ENCODE measurements around the gene GANAB.

The GANAB gene

DNA sequence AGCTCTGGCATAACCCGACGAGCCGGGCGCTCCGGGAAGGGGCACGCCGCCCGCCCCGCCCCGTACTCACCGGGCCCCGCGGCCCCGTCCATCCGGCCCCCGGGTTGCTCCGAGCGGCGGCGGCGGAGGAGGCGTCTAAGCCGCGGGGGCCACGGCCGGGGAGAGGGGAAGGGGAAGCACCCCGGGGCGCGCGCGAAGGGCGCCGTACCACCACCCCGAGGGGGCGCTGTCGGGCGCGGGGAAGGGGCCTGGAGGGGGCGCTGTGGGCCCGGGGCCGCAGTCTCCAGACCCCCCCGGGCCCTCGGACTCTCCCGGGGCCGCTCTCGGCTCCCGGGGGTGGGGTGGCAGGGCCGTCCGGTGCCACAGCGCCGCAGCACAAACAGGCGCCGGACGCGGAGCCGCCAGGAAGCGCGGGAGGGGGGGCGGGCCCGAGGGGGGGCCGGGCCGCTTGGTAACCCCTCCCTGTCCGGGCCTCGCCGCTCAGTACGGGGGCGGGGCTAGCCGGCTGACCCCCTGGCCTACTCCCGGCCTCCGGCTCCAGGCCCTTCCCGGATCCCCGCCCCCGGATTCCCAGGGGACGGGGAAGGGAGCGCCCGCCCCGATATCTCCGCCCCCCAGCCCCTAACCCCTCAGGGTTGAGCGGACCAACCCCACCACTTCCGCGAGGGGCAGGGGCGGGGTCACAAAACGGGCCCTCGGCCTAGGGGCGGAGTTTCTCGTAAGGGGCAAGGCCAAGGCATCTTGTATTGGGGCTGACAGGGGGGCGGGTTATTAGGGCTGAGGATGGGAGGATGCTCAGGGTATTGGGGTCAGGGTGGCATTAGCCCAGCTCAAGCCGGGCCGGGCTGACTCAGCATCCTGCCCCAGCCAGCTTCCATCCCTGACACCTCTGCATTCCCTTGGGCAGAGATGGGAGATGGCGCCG is 33.8 kb downstream of the GANAB start, which contains the start of the genes EML3 and ROM1:
EML3 (minus strand) TSS at position 410 of the 925 bp plus-strand sequence; CDS start at position 92, 318 bp downstream.
ROM1 (plus strand) TSS at position 892 of the 925 bp plus-strand sequence; CDS start at position 917, 25 bp downstream.
- Histone ChIP-seq H3F3A (ENCODE audit: low read depth) (peaks cover 8% of the 10 kb centered on the region), H3K4me1 (ENCODE audit: insufficient read depth, low read length, poor library complexity, severe bottlenecking) (peaks cover 23% of the 10 kb centered on the region), H4K20me1 (ENCODE audit: insufficient read depth, low read length, poor library complexity, severe bottlenecking) (no peaks in the 10 kb centered on the region), H3K9ac (ENCODE audit: low read depth, low read length, poor library complexity, severe bottlenecking) (peak within 1 kb of the TSS; percentile 80), H3K9me3 (ENCODE audit: insufficient read depth, low read depth, low read length) (no peaks in the 10 kb centered on the region), H3K4me2 (ENCODE audit: low read depth, low read length, poor library complexity, severe bottlenecking) (peak within 1 kb of the TSS; percentile 81), H3K27me3 (ENCODE audit: insufficient read depth, low read length, poor library complexity, severe bottlenecking) (no peaks in the 10 kb centered on the region), H3K79me2 (ENCODE audit: insufficient read depth, low read length) (peaks cover 14% of the 10 kb centered on the region; the same call in 1 of the 2 replicates), H2AFZ (ENCODE audit: low read length) (peak within 1 kb of the TSS; percentile 80), H3K4me3 (ENCODE audit: low read length, poor library complexity, severe bottlenecking) (peak within 1 kb of the TSS; percentile 90), H3K9me2 (replicated peaks; ENCODE audit: low read depth, low read length) (no peaks in the 10 kb centered on the region), H3K36me3 (ENCODE audit: insufficient read depth, low read length) (no peaks in the 10 kb centered on the region)
- TF ChIP-seq, protein P1, sequence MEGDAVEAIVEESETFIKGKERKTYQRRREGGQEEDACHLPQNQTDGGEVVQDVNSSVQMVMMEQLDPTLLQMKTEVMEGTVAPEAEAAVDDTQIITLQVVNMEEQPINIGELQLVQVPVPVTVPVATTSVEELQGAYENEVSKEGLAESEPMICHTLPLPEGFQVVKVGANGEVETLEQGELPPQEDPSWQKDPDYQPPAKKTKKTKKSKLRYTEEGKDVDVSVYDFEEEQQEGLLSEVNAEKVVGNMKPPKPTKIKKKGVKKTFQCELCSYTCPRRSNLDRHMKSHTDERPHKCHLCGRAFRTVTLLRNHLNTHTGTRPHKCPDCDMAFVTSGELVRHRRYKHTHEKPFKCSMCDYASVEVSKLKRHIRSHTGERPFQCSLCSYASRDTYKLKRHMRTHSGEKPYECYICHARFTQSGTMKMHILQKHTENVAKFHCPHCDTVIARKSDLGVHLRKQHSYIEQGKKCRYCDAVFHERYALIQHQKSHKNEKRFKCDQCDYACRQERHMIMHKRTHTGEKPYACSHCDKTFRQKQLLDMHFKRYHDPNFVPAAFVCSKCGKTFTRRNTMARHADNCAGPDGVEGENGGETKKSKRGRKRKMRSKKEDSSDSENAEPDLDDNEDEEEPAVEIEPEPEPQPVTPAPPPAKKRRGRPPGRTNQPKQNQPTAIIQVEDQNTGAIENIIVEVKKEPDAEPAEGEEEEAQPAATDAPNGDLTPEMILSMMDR (conservative IDR thresholded peaks at IDR 0.05; ENCODE audit: low read length): peak; percentile 91
- TF ChIP-seq EZH2phosphoT487 (IDR thresholded peaks at IDR 0.05; ENCODE audit: borderline replicate concordance): no peak

DNA sequence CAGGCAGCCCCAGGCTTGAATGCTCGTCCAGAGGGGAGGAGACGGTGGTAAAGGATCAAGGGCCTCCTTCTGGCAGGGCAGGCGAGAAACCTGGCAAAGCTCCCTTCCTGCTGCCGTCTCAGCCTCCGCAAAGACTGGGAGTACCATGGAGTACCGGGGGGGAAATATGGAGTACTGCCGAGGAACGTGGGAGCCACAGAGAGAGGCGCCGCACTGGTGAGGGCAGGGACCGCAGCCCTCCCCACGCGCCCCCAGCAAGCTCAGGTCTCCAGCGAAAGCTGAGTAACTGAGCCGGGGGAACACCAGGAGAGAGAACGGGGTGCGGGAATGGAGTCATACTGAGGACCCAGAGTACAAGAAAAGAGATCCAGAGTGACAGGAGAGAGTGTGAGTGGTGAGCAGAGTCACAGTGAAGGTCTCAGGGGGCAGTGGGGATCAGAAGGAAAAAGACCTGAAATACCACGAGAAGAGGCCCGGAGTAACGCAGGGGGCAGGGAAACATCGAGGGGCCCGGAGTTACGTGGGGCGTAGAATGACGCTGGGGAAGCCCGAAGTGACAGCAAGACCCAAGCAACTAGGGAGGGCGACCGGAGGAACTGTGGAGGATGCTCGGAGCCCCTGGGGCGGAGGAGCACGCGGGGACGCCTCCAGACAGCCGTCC is 34.6 kb downstream of the GANAB start:
- Histone ChIP-seq H3K79me2 (ENCODE audit: insufficient read depth, low read length) (peaks cover 14% of the 10 kb centered on the region; the same call in 1 of the 2 replicates), H4K20me1 (ENCODE audit: insufficient read depth, low read length, poor library complexity, severe bottlenecking) (no peaks in the 10 kb centered on the region), H2AFZ (ENCODE audit: low read length) (peak overlapping the region; percentile 79), H3K36me3 (ENCODE audit: insufficient read depth, low read length) (no peaks in the 10 kb centered on the region), H3K27me3 (ENCODE audit: insufficient read depth, low read length, poor library complexity, severe bottlenecking) (no peaks in the 10 kb centered on the region), H3F3A (ENCODE audit: low read depth) (peaks cover 8% of the 10 kb centered on the region), H3K4me2 (ENCODE audit: low read depth, low read length, poor library complexity, severe bottlenecking) (peak overlapping the region; percentile 81), H3K4me1 (ENCODE audit: insufficient read depth, low read length, poor library complexity, severe bottlenecking) (peaks cover 27% of the 10 kb centered on the region), H3K9me3 (ENCODE audit: insufficient read depth, low read depth, low read length) (no peaks in the 10 kb centered on the region), H3K9ac (ENCODE audit: low read depth, low read length, poor library complexity, severe bottlenecking) (peak overlapping the region; percentile 80), H3K9me2 (replicated peaks; ENCODE audit: low read depth, low read length) (no peaks in the 10 kb centered on the region), H3K4me3 (ENCODE audit: low read length, poor library complexity, severe bottlenecking) (peak overlapping the region; percentile 90)
- TF ChIP-seq EZH2phosphoT487 (IDR thresholded peaks at IDR 0.05; ENCODE audit: borderline replicate concordance): no peak
- TF ChIP-seq, protein P1 (conservative IDR thresholded peaks at IDR 0.05; ENCODE audit: low read length): no peak

DNA sequence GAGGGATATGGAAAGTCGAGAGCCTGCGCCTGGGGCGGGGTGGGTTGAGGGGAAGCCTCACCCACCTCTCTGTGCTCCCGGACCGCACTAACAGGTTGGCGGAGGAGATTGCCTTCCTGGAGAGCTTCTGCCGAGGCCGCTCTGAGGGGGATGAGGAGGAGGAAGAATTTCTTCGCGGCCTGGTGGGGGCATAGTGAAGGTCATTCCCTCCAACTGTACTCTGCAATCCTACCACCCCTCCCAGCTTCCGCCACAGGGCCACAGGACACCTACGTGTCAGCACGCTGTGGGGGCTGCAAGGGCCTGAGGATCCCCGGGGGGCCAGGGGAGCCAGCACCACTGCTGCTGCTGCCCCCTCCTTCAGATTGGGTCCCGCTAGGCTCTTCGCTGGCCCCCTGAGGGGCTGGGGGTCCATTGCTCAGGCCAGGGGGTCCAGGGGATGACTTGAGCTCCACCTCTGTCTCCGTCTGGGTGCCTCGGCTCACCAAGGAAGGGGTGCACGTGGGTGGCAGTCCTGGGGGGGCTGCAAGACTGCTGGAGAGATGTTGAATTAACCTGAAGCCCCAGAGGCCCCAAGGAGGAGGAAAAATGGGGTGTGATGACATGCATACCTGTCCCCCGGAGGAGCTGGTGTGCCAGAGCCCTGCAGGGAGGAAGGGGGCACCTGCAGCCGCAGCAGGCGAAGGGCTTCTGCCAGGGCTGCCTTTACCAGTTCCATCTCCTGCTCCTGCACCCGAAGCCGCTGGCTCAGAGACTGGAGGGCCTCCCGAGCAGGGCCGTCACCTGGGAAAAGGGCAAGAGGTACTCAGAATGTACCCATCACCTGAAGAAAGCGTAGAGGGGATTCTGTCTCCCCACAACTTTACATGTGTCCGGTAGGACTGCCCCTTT is 35.4 kb downstream of the GANAB start:
- H3K79me2 ChIP-seq (ENCODE audit: insufficient read depth, low read length): peaks cover 14% of the 10 kb centered on the region; the same call in 1 of the 2 replicates
- peaks cover 8% of the 10 kb centered on the region for H3F3A ChIP-seq (ENCODE audit: low read depth)
- no peaks in the 10 kb centered on the region for H3K9me2 ChIP-seq (replicated peaks; ENCODE audit: low read depth, low read length)
- peak overlapping the region; percentile 80 for H3K9ac ChIP-seq (ENCODE audit: low read depth, low read length, poor library complexity, severe bottlenecking)
- H2AFZ ChIP-seq (ENCODE audit: low read length): 0 out of 2 replicates have a peak overlapping the region, but pooled peaks have one; percentile 79
- peak overlapping the region; percentile 81 for H3K4me2 ChIP-seq (ENCODE audit: low read depth, low read length, poor library complexity, severe bottlenecking)
- H3K27me3 ChIP-seq (ENCODE audit: insufficient read depth, low read length, poor library complexity, severe bottlenecking): no peaks in the 10 kb centered on the region
- no peaks in the 10 kb centered on the region for H3K9me3 ChIP-seq (ENCODE audit: insufficient read depth, low read depth, low read length)
- peaks cover 27% of the 10 kb centered on the region for H3K4me1 ChIP-seq (ENCODE audit: insufficient read depth, low read length, poor library complexity, severe bottlenecking)
- H3K36me3 ChIP-seq (ENCODE audit: insufficient read depth, low read length): no peaks in the 10 kb centered on the region
- no peaks in the 10 kb centered on the region for H4K20me1 ChIP-seq (ENCODE audit: insufficient read depth, low read length, poor library complexity, severe bottlenecking)
- H3K4me3 ChIP-seq (ENCODE audit: low read length, poor library complexity, severe bottlenecking): peak overlapping the region; percentile 90
- no peak for TF ChIP-seq EZH2phosphoT487 (IDR thresholded peaks at IDR 0.05; ENCODE audit: borderline replicate concordance)
- TF ChIP-seq, protein P1 (conservative IDR thresholded peaks at IDR 0.05; ENCODE audit: low read length): no peak
